Mucosa of descending colon (tissue), 3 donors: ENCODE data around the gene EFEMP2. TPM values are rescaled to one million over a fixed set of nuclear protein-coding genes. Genes with fewer than 3 reads are reported as not detected.
A peak's percentile ranks its signal among the peaks of the same experiment; 100 is the strongest.

Experiments
- ATAC-seq: fragments of 200-7000 bp; cut with Tn5 transposase; one replicate; pipeline ENCODE4 v1.9.1; 2020; ENCODE audit warnings: mild to moderate bottlenecking, moderate library complexity
- DNase-seq, 3 donors: peaks; one replicate each; pipeline ENCODE4 v3.0.0-alpha.2; 2020
- H3K36me3 ChIP-seq: fragments of 200-600 bp; one replicate; pipeline ENCODE4 v1.8.0; 2021; ENCODE audit warnings: low read depth, mild to moderate bottlenecking
- H3K4me1 ChIP-seq: fragments of 200-600 bp; one replicate; pipeline ENCODE4 v1.8.0; 2021; ENCODE audit warnings: low read depth, mild to moderate bottlenecking
- H3K4me3 ChIP-seq: fragments of 200-600 bp; one replicate; pipeline ENCODE4 v1.8.0; 2021; ENCODE audit warnings: mild to moderate bottlenecking
- H3K9me3 ChIP-seq: fragments of 200-600 bp; one replicate; pipeline ENCODE4 v1.8.0; 2021; ENCODE audit warnings: mild to moderate bottlenecking
- intact Hi-C, 2 donors: fragments of 100-400 bp; cut with DNase I in 1 of 2; cut with micrococcal nuclease in 1 of 2; formaldehyde crosslinking; loops; one replicate each; pipeline versions ENCODE4 v1.11.0 to v1.11.1; 2022; cut with DNase I, micrococcal nuclease
- total RNA-seq, 3 donors: library from RNA; stranded (reverse); fragmentation: NEBNext Ultra II Directional in 2 of 3; extraction: Animal tissue kit (Norgen Biotek cat#: 25700) in 2 of 3; gene quantifications; one replicate each; pipeline versions ENCODE4 v1.2.1 to v1.2.4, GENCODE V29; 2021 to 2023
- TF ChIP-seq, protein P1 (sequence below): fragments of 200-600 bp; IDR thresholded peaks from one replicate; pipeline ENCODE4 v1.8.0; 2022; ENCODE audit warnings: antibody characterized with exemption, mild to moderate bottlenecking
- donor health status: DM: no; HTN: no; CAD: no; lungs with moderate emphysema.
- donor health status: DM: no; HTN: no; CAD: no.
- donor health status: DM: no; HTN: yes; CAD: no.

Gene EFEMP2
- total RNA-seq, 3 donors from 2014 or later: 11.7 to 67.0 (median 15.3) TPM

- intact Hi-C loops: loop anchor here (10.0 kb wide), 1 partner anchor 97 kb away; no protein-coding TSS in a partner anchor
- Histone ChIP-seq H3K4me1 (peaks cover 33% of the 10 kb centered on the region), H3K9me3 (no peaks in the 10 kb centered on the region), H3K4me3 (peak within 1 kb of the TSS; percentile 38), H3K36me3 (no peaks in the 10 kb centered on the region)
- TF ChIP-seq, protein P1, sequence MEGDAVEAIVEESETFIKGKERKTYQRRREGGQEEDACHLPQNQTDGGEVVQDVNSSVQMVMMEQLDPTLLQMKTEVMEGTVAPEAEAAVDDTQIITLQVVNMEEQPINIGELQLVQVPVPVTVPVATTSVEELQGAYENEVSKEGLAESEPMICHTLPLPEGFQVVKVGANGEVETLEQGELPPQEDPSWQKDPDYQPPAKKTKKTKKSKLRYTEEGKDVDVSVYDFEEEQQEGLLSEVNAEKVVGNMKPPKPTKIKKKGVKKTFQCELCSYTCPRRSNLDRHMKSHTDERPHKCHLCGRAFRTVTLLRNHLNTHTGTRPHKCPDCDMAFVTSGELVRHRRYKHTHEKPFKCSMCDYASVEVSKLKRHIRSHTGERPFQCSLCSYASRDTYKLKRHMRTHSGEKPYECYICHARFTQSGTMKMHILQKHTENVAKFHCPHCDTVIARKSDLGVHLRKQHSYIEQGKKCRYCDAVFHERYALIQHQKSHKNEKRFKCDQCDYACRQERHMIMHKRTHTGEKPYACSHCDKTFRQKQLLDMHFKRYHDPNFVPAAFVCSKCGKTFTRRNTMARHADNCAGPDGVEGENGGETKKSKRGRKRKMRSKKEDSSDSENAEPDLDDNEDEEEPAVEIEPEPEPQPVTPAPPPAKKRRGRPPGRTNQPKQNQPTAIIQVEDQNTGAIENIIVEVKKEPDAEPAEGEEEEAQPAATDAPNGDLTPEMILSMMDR: peak; percentile 95
- ATAC-seq: peak; percentile 82
- peak; percentile 98 to 99 (median 99) for DNase-seq
These were observed 15.7 kb upstream of the EFEMP2 start, which contains the start of gene FIBP for GRCh38 chr11:65888163-65888814. FIBP (minus strand) TSS chr11:65888471; CDS start chr11:65888418, 53 bp downstream.

GRCh38 chr11:65887723-65888162 lies 15.1 kb upstream of the EFEMP2 start:
- intact Hi-C loops: loop anchor here (10.0 kb wide), 1 partner anchor 97 kb away; no protein-coding TSS in a partner anchor
- DNase-seq: peak in 1 of 3 donors; percentile 81
- TF ChIP-seq, protein P1: no peak
- ATAC-seq: peak; percentile 2
- Histone ChIP-seq H3K9me3 (no peaks in the 10 kb centered on the region), H3K36me3 (no peaks in the 10 kb centered on the region), H3K4me3 (peak overlapping the region; percentile 38), H3K4me1 (peaks cover 33% of the 10 kb centered on the region)

- Histone ChIP-seq H3K36me3 (no peaks in the 10 kb centered on the region), H3K4me1 (peaks cover 32% of the 10 kb centered on the region), H3K4me3 (no peak overlapping the region), H3K9me3 (no peaks in the 10 kb centered on the region)
- TF ChIP-seq, protein P1: no peak
- no peak for ATAC-seq
- intact Hi-C loops: loop anchor here (10.0 kb wide), 1 partner anchor 98 kb away; no protein-coding TSS in a partner anchor
- DNase-seq: peak in 1 of 3 donors; percentile 45
These were observed 14.5 kb upstream of the EFEMP2 start for GRCh38 chr11:65886826-65887722.

DNA sequence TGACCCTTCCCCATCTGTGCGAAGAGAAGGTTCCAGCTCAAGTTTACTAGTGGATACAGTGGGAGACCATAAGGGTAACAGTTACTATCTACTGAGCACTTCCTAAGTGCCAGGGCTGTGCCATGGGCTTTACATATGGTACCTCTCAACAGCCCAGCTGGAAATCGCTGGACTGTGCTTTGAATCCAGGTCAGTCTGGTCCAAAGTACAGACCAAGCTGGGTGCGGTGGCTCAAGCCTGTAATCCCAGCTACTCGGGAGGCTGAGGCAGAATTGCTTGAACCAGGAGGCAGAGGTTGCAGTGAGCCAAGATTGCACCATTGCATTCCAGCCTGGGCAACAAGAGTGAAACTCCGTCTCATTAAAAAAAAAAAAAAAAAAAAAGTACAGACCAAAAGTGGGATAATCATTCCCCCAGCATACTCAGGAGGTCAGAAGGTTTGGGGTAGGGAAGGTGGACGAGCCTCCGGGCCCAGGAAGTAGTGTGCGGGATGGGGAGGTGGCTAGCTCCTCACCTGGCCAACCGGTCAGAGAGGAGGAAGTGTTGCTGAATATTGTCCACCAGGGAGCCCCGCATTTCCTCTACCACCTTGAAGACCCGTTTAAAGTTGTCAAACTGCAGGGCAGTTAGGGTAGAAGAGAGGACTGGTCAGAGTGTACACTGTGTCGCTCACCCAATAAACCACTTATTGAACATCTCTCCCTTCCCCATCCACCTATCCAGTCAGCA lies 13.4 kb upstream of the EFEMP2 start:
- H3K36me3 ChIP-seq: no peaks in the 10 kb centered on the region
- H3K4me1 ChIP-seq: peaks cover 21% of the 10 kb centered on the region
- H3K9me3 ChIP-seq: no peaks in the 10 kb centered on the region
- H3K4me3 ChIP-seq: no peak overlapping the region
- TF ChIP-seq, protein P1: no peak
- ATAC-seq (no peak), DNase-seq (peak in 1 of 3 donors; percentile 18)
- intact Hi-C loops: loop anchor here (10.0 kb wide), 1 partner anchor 99 kb away; no protein-coding TSS in a partner anchor

- DNase-seq (peak in 1 of 3 donors; percentile 26), ATAC-seq (no peak)
- no peaks in the 10 kb centered on the region for H3K9me3 ChIP-seq
- no peak overlapping the region for H3K4me3 ChIP-seq
- peaks cover 21% of the 10 kb centered on the region for H3K4me1 ChIP-seq
- TF ChIP-seq, protein P1: no peak
- H3K36me3 ChIP-seq: no peaks in the 10 kb centered on the region
- intact Hi-C loops: loop anchor here (10.0 kb wide), 1 partner anchor 100 kb away; no protein-coding TSS in a partner anchor
These were observed 12.6 kb upstream of the EFEMP2 start for GRCh38 chr11:65885231-65885630.
